ENCODE measurements around the gene NCR1. TPM values are rescaled to one million over a fixed set of nuclear protein-coding genes. Genes with fewer than 3 reads are reported as not detected.

The NCR1 gene
- 0.65 TPM in 1 of 2 replicates, not detected in the other for total RNA-seq

GRCh38 chr19:54905803-54906511 lies at the start of gene NCR1:
Gene NCR1, plus strand, starts transcription at chr19:54906148. Its CDS starts 40 bp downstream, at chr19:54906188.

GRCh38 chr19:54873990-54874389 lies 32.0 kb upstream of the NCR1 start, which contains the start of gene FCAR:
Gene FCAR, plus strand, starts transcription at chr19:54874235. Its CDS starts 55 bp downstream, at chr19:54874290.

GRCh38 chr19:54947381-54947780 lies 41.4 kb downstream of the NCR1 start, which contains the start of gene NLRP7:
Gene NLRP7, minus strand, starts transcription at chr19:54947530.

Other genes starting within 250 kb of the NCR1 start
- not detected in 2 replicates for gene LILRB4, start 243.2 kb upstream of the NCR1 start, total RNA-seq
- not detected in 2 replicates for gene KIR3DL3, start 181.7 kb upstream of the NCR1 start, total RNA-seq
- not detected in 2 replicates for gene KIR2DL3, start 167.6 kb upstream of the NCR1 start, total RNA-seq
- gene KIR2DL1, start 136.4 kb upstream of the NCR1 start, total RNA-seq: not detected in 2 replicates
- gene KIR2DL4, start 102.5 kb upstream of the NCR1 start, total RNA-seq: not detected in 2 replicates
- not detected in 2 replicates for gene KIR3DL1, start 89.7 kb upstream of the NCR1 start, total RNA-seq
- gene KIR2DS4, start 73.5 kb upstream of the NCR1 start, total RNA-seq: not detected in 2 replicates
- not detected in 2 replicates for gene KIR3DL2, start 55.7 kb upstream of the NCR1 start, total RNA-seq
- not detected in 2 replicates for gene FCAR, start 31.9 kb upstream of the NCR1 start, total RNA-seq
- not detected in 2 replicates for gene NLRP7, start 41.4 kb downstream of the NCR1 start, total RNA-seq
- 1.1 and 7.5 TPM in 2 replicates for gene NLRP2, start 60.2 kb downstream of the NCR1 start, total RNA-seq
- not detected in 2 replicates for gene GP6, start 132.1 kb downstream of the NCR1 start, total RNA-seq
- 6.7 and 14.9 TPM in 2 replicates for gene RDH13, start 157.0 kb downstream of the NCR1 start, total RNA-seq
- gene EPS8L1, start 169.7 kb downstream of the NCR1 start, total RNA-seq: 5.9 and 12.0 TPM in 2 replicates
- gene PPP1R12C, start 211.5 kb downstream of the NCR1 start, total RNA-seq: 32.8 and 35.7 TPM in 2 replicates
- gene TNNT1, start 243.1 kb downstream of the NCR1 start, total RNA-seq: 0.65 and 1.4 TPM in 2 replicates

All from epithelial cell of umbilical artery (primary cell).